Left lobe of liver (tissue), 2 donors: ENCODE results near the gene TLE2. TPM values are rescaled to one million over a fixed set of nuclear protein-coding genes. Genes with fewer than 3 reads are reported as not detected.
"Not testable (repeated sequence)": the region's sequence is repeated elsewhere in the genome, so short reads cannot be mapped to it uniquely, and the experiment has no call there.

Experiments
- ATAC-seq: fragments of 200-7000 bp; cut with Tn5 transposase; one replicate; pipeline ENCODE4 v1.9.1; 2020; ENCODE audit warnings: mild to moderate bottlenecking, moderate library complexity
- DNase-seq: peaks from one replicate; pipeline ENCODE4 v3.0.0-alpha.2; 2020; ENCODE audit warnings: low spot score
- total RNA-seq: library from RNA; stranded (reverse); gene quantifications from one replicate; pipeline ENCODE4 v1.2.1, GENCODE V29; 2021
- donor health status: DM: no; HTN: no; CAD: no; lungs with moderate emphysema.
- donor health status: DM: no; HTN: yes; CAD: no.

Gene TLE2
- total RNA-seq, 1 donor from 2014 or later, result 12.8 TPM

DNA sequence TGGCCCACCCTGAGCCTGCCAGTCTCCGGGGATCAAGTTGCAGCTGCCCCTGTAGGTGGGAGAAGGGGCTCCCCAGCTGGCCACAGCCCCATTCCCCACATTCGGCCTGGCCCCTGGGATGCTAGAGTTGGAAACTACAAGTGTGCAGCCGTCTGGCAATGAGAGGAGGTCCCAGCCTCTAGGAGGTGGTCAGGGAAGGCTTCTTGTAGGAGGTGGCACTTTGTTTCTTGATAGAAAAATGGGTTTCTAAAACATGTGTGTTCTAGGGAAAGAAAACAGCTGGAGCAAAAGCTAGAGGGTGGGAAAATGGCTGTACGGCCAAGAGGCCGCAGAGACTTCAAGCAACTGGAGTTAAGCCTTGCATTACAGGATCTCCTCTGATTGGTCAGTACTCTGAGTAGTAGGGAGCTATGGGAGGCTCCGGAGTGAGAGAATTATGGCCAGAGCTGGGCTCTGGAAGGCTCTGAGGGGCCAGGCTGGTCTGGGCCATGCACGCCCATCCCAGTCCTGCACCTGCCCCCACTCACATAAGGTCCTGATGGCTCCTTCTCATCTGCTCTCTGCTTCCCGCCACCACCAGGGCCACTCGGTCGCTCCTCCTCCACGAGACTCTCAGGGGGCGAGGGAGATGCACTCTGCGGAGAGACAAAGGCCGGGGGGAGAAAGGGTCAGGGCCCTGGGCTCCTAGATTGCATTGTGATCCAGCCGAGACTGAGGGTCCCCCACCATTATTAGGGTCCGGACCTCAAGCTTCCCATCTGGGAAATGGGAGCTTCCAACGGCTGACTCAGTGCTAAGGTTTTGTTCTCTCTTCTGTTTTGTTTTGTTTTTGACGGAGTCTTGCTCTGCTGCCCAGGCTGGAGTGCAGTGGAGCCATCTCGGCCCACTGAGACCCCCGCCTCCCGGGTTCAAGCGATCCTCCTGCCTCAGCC is 13.7 kb downstream of the TLE2 start:
- DNase-seq (no peak), ATAC-seq (no peak)

DNA sequence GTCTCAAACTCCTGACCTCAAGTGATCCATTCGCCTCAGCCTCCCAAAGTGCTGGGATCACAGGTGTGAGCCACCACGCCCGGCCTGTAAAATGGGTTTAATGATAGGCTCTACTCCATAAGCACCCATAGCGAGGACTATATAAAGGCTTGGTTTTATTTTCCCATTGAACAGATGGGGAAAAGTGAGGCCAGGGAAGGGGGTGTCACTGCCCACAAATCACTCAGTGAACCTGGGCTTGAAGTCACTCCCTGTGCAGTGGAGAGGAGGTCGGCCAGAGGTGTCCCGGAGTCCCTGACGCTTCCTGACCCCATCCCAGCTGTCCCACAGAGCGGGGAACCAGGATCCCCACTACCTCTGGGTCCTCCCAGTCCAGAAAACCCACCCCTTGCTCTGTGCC is 14.9 kb downstream of the TLE2 start:
- DNase-seq (no peak), ATAC-seq (no peak)

DNA sequence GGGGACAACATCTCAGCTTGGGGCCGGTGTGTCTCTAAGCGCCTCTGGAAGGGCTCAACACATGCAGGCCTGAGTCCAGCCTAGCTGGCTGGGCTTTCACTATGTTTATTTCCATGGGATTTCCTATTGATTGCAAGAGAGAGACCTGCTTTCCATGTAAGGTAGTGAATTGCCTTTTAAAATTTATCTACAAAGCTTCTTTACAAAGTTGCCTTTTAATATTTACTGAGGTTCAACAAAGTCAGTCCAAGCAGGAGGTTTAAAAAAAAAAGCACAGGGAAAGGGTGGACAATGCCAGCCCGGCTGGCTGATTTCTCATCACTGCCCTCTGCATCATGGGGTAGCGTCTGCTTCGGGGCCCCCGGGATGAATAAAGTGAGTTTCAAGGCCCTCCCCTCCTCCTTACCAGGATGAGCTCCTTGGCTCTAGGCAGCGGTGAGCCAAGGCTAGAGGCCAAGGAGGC is 15.8 kb downstream of the TLE2 start:
- ATAC-seq, result no peak
- DNase-seq, result no peak

DNA sequence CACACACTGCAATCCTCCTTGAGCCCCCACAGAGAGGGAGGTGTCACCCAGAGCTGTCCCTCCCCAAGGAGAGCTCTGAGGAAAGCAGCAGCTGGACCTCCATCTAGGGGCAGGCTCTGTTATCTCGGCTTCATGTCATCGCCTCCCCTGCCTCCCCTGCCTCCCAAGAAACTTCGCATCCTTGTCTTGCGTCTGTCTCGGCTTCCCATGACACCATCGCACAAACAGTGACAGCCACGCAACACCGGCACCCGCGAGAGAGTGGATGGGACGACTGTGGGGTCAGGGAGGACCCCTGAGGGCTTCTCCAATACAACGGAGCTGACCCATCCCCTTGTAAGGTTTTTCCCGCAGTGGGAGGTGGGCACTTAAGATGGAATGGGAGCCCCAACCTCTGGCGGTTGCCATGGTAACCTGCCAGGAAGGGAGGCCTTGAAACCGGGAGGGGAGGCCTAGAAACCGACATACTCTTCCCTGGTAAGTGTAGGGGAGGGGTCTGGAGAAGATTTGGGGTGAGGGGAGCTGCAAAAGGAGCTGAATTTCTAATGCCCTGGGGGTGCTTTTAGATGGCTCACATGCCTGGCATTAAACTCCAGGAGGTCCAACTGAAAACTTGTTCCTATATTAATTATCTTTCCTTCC is 16.3 kb downstream of the TLE2 start:
- ATAC-seq, result no peak

DNA sequence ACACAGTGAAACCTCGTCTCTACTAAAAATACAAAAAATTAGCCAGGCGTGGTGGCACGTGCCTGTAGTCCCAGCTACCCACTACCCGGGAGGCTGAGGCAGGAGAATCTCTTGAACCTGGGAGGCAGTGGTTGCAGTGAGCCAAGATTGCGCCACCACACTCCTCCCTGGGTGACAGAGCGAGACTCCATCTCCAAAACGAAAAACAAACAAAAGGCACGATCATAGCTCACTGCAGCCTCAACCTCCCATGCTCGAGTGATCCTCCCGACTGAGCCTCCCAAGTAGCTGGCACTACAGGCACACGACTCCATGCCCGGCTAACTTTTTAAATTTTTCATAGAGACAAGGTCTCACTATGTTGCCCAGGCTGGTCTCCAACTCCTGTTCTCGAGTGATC is 17.0 kb downstream of the TLE2 start:
- DNase-seq, ATAC-seq: not testable (repeated sequence)

More for the DNA sequence above, 16.3 kb downstream of the TLE2 start:
- DNase-seq, result no peak

DNA sequence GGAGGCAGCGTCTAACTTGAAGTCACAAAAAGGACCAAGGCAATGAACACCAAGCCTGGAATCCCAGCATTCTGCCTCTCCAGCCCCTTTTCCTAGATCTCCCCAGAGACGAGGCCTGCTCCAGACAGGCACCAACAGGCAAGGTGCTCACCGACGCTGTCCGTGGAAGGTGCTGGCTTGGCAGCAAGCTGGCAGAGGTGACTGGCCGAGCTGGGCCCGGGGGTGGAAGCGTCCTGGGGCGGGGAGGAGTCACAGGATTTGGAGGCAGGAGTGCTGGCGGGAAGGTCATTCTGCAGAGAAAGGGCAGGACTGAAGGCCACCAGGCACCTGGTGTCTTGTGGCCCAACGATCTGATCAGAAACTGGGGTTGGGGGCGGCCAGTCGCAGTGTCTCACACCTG is 18.2 kb downstream of the TLE2 start:
- ATAC-seq (no peak), DNase-seq (no peak)

DNA sequence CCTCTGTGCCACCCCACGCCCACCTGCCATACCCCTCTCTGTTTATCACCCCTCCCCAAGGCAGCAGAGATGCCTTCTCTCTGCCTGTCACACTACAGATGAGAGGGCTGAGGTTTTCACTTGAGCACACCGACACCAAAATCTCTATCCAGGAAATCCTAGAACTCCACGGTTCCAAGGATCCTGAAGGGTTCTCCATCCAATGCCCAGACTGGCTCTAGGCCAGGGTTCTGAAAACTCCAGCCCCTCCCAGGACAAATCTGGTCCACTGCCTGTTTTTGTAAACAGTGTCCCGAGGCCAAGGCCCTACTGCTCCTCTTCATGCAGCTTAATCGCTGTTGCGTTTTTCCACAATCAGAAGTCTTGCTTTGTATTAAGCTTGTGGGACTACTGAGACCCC is 20.1 kb downstream of the TLE2 start:
- DNase-seq (no peak), ATAC-seq (no peak)

DNA sequence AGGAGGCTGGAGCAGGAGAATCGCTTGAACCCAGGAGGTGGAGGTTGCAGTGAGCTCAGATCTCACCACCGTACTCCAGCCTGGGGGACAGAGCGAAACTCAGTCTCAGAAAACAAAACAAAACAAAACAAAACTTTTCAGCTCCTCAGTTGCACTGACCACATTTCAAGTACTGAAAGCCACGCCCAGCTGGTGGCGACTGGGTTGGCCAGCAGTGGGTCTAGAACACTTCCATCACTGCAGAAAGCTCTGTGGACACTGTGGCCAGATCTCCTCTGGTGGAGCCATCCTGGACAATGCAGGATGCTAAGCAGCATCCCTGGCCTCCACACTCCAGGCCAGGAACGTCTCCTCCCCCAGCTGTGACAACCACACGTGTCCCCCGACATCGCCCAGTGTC is 21.1 kb downstream of the TLE2 start:
- ATAC-seq (no peak), DNase-seq (no peak)

DNA sequence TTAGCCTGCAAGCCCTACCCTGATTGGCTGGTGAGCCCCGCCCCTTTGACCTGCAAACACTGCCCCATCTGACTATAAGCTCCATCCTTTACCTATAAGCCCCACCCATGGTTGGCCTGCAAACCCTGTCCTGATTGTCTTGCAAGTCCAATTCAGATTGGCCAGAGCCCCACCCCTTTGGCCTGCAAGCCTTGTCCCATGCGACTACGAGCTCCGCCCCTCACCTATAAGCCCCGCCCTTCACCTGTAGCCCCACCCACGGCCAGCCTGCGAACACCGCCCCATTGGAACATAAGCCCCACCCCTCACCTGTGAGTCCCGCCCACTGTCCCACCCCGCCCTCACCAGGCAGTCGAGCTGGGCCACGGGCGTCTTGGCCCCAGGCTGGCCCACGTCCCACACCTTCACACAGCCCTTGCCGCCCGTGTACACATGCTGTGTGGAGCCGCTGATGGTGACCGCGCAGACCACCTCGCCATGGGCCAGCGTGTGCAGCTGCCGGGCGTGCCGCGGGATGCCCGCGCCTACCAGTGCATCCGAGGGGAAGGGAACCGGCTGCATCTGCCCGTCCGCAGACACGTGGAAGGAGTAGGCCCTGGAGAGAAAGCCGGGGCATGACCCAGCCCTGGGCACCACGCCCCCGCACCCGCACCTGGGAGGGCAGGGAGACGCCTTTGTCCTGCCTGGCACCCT is 22.9 kb downstream of the TLE2 start:
- DNase-seq, result no peak
- ATAC-seq, result peak; percentile 16

DNA sequence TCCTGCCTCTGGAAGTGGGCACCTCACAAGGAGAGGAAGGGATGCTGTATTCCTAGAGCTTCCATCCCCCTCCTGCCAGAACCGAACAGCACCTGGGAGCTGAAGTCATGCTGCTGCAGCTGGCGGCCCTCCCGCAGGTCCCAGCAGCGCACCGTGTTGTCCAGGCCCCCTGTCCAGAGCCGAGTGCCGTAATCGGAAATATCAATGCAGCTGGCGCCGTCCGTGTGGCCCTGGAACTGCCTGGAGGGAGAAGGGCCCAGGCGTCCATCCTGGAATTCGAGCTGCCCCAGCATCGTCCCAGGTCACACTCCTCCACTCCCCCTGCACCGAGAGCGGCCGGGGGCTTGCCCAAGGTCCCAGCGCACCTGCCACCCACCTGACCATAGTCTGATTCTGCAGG is 23.7 kb downstream of the TLE2 start:
- ATAC-seq (no peak), DNase-seq (no peak)

DNA sequence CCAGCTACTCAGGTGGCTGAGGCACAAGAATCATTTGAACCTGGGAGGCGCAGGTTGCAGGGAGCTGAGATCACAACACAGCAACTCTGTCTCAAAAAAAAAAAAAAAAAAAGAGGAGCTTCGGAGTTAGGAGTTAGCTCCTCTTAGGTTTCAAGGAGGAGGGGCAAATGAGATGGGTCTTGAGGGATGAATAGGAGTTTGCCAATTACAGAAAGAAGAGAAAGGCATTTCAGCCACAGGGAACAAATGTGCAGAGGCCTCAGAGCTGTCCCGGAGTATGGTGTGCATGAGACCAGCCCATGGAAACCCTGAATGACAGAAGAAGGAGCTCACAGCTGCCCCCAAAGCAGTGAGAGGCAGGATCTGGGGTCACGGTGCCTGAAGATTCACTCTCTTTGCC is 24.6 kb downstream of the TLE2 start:
- DNase-seq, result no peak

DNA sequence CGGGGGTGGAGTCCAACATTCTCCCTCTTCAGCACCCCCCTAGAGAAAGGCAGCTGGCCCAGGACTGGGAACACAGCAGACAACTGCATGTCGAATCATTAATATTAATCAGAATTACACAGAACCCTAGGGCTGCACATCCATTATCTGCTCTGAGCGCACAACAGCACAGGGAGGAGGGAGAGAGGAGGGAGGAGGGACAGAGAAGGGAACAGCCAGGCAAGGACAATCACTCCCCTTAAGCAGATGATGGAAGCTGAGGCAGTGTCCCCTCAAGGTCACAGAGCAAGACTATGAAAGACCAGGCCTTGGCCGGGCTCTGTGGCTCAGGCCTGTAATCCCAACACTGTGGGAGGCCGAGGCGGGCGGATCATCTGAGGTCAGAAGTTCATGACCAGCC is 26.0 kb downstream of the TLE2 start:
- no peak for DNase-seq
- ATAC-seq, result no peak

More for the DNA sequence above, 24.6 kb downstream of the TLE2 start:
- no peak for ATAC-seq

DNA sequence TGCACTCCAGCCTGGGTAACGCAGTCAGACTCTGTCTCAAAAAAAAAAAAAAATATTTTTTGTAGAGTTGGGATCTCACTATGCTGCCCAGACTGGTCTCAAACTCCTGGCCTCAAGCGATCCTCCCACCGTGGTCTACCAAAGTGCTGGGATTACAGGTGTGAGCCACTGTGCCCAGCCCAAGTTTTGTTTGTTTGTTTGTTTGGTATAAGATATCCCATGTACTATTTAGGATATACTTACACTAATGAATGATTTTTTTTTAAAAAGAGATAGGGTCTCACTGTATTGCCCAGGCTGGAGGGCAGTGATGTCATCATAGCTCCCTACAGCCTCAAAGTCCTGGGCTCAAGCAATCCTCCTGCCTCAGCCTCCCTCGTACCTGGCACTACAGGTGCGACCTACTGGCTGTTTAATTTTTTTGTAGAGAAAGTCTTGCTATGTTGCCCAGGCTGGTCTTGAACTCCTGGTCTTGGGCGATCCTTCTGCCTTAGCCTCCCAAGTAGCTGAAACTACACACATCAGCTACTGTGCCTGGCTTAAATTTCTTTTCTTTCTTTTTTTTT is 27.8 kb downstream of the TLE2 start:
- ATAC-seq, result no peak
- DNase-seq, result no peak

DNA sequence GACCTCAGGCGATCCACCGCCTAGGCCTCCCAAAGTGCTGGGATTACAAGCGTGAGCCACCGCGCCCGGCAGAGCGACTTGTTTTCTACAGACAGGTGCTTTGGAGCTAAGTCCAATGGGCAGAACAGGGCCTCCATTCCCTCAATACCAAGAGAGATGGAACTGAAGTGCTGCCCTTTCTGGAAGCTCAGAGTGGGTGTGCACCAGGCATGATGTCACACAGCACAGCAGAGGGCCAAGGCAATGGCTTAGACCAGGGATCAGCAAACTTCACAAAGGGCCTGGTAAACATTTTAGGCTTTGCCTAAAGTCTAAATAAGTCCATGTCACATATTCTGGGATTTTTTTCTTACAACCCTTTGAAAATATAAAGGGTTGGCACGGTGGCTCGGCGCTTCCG is 30.4 kb downstream of the TLE2 start:
- DNase-seq, result no peak
- no peak for ATAC-seq

DNA sequence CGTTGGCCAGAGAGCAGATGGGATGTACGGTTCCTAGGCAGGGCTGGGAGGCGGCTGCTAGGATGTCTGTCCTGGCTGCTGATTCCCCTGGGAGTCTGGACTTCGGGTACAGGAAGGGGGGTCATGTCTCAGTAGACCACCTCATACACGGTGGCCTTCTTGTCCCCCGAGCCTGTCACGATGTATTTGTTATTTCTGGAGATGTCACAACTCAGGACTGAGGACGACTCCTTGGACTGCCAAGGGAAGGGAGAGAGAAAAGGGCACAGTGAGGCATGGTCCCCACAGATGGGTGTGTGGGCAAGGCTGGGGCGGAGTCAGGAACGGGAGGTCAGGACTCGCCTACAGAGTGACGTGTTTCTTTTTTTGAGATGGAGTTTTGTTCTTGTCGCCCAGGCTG is 31.4 kb downstream of the TLE2 start:
- ATAC-seq (no peak), DNase-seq (no peak)

DNA sequence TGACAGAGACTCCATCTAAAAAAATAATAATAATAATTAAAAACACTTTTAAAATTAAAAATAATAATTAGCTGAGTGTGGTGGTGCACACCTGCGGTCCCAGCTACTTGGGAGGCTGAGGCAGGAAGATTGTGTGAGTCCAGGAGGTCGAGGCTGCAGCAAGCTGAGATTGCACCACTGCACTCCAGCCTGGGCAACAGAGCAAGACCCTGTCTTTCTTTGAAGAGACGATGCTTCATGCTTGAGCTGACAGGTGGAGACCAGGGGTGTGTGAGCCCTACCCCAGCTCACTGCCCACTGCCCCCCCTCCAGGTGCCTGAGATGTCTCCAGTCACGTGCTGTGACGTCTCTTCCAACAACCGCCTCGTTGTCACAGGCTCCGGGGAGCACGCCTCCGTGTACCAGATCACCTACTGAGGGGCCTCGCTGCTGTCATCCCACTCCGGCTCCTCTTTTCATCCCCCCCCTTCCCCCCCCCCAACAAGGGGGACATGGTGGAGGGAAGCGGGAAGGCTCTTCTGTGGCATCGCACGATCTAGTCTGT is 34.4 kb downstream of the TLE2 start:
- ATAC-seq (no peak), DNase-seq (no peak)

DNA sequence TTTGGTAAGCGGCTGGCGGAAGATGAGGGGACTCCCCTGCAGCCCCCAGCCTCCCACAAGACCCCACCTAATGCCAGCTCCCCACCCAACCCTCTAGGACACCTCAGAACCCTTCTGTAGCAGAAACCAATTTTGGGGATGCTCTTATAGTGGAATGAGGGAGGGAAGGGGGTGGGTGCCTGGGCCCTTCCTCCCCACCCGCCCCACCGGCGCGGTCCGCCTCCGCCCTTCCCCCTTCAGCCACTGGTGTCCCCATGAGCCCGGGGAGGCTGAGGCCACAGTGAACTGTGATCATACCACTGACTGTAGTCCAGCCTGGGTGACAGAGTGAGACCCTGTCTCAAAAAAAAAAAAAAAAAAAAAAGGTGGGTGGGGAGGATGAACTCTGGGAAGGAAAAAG is 35.5 kb downstream of the TLE2 start:
- DNase-seq (no peak), ATAC-seq (no peak)

DNA sequence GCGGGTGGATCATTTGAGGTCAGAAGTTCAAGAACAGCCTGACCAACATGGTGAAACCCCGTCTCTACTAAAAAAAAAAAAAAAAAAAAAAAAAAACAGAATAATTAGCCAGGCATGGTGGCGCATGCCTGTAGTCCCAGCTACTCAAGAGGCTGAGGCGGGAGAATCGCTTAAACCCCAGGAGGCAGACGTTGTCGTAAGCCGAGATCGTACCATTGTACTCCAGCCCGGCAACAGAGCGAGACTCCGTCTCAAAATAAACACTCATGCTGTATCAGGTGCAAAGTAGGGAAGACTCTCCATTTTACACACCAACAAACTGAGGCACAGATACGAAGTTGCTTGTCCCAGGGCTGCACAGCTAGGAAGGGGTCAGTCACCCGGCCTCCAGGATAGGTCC is 36.1 kb downstream of the TLE2 start:
- ATAC-seq (no peak), DNase-seq (no peak)

DNA sequence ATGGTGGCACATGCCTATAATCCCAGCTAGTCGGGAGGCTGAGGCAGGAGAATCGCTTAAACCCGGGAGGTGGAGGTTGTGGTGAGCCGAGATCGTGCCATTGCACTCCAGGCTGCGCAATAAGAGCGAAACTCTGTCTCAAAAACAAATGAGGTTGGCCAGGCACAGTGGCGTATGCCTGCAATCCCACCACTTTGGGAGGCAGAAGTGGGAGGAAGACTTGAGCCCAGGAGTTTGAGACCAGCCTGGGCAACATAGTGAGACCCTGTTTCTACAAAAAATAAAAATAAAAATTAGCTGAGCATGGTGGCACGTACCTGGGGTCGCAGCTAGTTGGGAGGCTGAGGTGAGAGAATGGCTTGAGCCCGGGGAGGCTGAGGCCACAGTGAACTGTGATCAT is 36.7 kb downstream of the TLE2 start:
- not testable (repeated sequence) for DNase-seq

DNA sequence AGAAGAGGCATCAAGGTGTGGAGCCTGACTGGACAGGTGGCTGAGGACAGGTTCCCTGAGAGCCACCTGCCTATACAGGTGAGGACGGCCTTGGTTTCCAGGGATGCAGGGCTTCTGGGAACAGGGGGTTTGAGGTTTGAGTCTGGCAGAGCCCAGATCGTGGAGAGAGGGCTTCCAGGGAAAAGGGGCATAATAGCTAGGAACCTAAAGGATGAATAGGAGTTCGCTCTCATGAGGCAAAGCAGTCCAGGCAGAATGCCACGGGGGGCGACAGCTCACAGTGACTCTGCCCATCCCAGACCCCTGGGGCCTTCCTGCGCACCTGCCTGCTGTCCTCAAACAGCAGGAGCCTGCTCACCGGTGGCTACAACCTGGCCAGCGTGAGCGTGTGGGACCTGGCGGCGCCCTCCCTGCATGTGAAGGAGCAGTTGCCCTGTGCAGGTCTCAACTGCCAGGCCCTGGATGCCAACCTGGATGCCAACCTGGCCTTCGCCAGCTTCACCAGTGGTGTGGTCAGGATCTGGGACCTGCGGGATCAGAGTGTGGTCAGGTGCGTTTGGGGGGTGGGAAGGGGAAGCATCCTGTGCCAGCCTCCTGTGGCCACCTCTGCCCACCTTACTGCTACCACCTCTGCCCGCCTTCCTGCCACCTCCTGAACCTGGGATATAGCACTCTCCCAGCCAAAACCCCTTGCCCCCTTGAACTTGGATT is 39.7 kb downstream of the TLE2 start:
- no peak for ATAC-seq
- no peak for DNase-seq

More for the DNA sequence above, 36.7 kb downstream of the TLE2 start:
- ATAC-seq, result not testable (repeated sequence)
